Peyer's patch (tissue), 4 donors: ENCODE results near the gene HEXD. TPM values are rescaled to one million over a fixed set of nuclear protein-coding genes. Genes with fewer than 3 reads are reported as not detected.
"Not testable (repeated sequence)": the region's sequence is repeated elsewhere in the genome, so short reads cannot be mapped to it uniquely, and the experiment has no call there.

ENCODE experiments used
- DNase-seq, 3 donors: peaks; one replicate each; pipeline ENCODE4 v3.0.0-alpha.2; 2017 to 2019
- H3K27ac ChIP-seq, 4 donors: fragments of 200-600 bp; sonication (generic); one replicate each; pipeline ENCODE4 v1.5.1; 2016 to 2019
- H3K27me3 ChIP-seq, 2 donors: fragments of 200-600 bp; sonication (generic); one replicate each; pipeline ENCODE4 v1.5.1; 2019
- H3K36me3 ChIP-seq, 3 donors: fragments of 200-600 bp; sonication (generic); one replicate each; pipeline ENCODE4 v1.5.1; 2016 to 2019
- H3K4me1 ChIP-seq, 4 donors: fragments of 200-600 bp; sonication (generic); one replicate each; pipeline ENCODE4 v1.5.1; 2016 to 2019
- H3K4me3 ChIP-seq, 4 donors: fragments of 200-600 bp; sonication (generic); 1 replicate in 3 of 4; 2 replicates in 1 of 4; pipeline ENCODE4 v1.5.1; 2016 to 2019; ENCODE audit warnings: mild to moderate bottlenecking in 1 of 4
- H3K9me3 ChIP-seq, 4 donors: fragments of 200-600 bp; sonication (generic); one replicate each; pipeline ENCODE4 v1.5.1; 2016 to 2019; ENCODE audit warnings: mild to moderate bottlenecking in 1 of 4
- POLR2A ChIP-seq, 2 donors: fragments of 450-650 bp; IDR thresholded peaks; one replicate each; pipeline ENCODE4 v1.5.1; 2017; ENCODE audit warnings: antibody characterized with exemption in 2 of 2, mild to moderate bottlenecking in 2 of 2, moderate library complexity in 2 of 2
- total RNA-seq, 4 donors: library from RNA; depleted of rRNA; stranded (reverse); fragments of >200 nt; gene quantifications; one replicate each; pipeline ENCODE4 v1.1.0, GENCODE V29; 2016
- TF ChIP-seq, protein P1 (sequence below), 6 experiments: fragments of 450-650 bp in 4 of 6; fragments of 200-600 bp in 2 of 6; sonication (generic) in 1 of 6; IDR thresholded peaks; one replicate each; pipeline ENCODE4 v1.5.1; 2017 to 2019; ENCODE audit warnings: antibody characterized with exemption in 6 of 6, mild to moderate bottlenecking in 3 of 6, moderate library complexity in 1 of 6

The HEXD gene
- total RNA-seq, 4 donors from 2014 or later: 42.7 to 128 (median 80.5) TPM

DNA sequence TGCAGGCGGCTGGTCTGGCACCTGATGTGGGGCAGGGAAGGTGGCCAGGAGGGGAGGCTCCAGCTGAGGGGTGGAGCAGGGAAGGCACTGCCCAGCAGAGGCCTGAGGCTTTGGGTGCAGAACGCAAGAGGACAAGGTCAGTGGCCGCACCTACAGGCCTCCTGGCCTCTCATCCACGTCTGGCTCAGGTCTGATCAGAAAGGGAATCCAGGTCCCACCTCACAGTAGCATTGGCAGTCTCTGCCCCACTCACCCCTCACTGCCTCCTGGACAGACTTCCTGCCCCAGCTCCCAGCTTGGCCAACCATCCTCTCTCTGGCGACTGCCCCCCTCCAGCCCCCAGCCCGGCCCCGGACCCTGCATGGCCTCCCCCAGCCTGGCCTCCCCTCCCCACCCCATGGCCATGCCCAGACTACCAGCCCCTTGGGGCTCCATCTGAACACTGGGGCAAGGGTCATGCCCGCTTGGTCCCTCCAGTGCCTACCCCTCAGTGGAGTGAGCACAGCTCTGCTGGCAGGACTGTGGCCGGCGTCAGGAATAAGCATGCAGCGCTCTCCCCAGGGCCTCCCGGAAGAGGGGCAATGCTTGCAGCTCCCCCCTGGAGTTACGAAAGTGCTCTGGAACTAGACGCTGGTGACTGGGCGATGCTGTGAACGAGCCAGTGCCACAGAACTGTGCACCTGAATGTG is 42.0 kb upstream of the HEXD start:
- no peak overlapping the region for H3K27ac ChIP-seq
- H3K4me3 ChIP-seq: no peak overlapping the region
- peaks cover 0 to 10% (median 4%) of the 10 kb centered on the region in 4 donors for H3K4me1 ChIP-seq
- no peaks in the 10 kb centered on the region for H3K9me3 ChIP-seq
- peaks cover 0 to 29% of the 10 kb centered on the region in 2 donors for H3K27me3 ChIP-seq
- no peak for DNase-seq
- TF ChIP-seq, protein P1, sequence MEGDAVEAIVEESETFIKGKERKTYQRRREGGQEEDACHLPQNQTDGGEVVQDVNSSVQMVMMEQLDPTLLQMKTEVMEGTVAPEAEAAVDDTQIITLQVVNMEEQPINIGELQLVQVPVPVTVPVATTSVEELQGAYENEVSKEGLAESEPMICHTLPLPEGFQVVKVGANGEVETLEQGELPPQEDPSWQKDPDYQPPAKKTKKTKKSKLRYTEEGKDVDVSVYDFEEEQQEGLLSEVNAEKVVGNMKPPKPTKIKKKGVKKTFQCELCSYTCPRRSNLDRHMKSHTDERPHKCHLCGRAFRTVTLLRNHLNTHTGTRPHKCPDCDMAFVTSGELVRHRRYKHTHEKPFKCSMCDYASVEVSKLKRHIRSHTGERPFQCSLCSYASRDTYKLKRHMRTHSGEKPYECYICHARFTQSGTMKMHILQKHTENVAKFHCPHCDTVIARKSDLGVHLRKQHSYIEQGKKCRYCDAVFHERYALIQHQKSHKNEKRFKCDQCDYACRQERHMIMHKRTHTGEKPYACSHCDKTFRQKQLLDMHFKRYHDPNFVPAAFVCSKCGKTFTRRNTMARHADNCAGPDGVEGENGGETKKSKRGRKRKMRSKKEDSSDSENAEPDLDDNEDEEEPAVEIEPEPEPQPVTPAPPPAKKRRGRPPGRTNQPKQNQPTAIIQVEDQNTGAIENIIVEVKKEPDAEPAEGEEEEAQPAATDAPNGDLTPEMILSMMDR (IDR thresholded peaks at IDR 0.05): no peak
- TF ChIP-seq POLR2A (IDR thresholded peaks at IDR 0.05): no peak
- no peaks in the 10 kb centered on the region for H3K36me3 ChIP-seq

DNA sequence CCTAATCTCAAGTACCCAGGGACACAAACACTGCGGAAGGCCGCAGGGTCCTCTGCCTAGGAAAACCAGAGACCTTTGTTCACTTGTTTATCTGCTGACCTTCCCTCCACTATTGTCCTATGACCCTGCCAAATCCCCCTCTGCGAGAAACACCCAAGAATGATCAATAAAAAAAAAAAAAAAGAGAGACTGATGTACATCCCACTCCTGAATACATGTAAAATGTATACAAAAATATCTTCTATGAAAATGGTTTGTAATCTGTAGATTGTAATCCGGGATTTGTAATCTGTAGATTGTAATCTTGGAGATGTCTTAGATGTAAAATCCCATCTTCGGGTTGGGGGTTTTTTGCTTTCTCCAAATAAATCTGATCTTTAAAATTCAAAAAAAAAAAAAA is 40.9 kb upstream of the HEXD start:
- H3K4me3 ChIP-seq, H3K9me3 ChIP-seq, H3K27ac ChIP-seq, DNase-seq, H3K4me1 ChIP-seq, H3K36me3 ChIP-seq: not testable (repeated sequence)
- peaks cover 0 to 18% of the 10 kb centered on the region in 2 donors for H3K27me3 ChIP-seq

DNA sequence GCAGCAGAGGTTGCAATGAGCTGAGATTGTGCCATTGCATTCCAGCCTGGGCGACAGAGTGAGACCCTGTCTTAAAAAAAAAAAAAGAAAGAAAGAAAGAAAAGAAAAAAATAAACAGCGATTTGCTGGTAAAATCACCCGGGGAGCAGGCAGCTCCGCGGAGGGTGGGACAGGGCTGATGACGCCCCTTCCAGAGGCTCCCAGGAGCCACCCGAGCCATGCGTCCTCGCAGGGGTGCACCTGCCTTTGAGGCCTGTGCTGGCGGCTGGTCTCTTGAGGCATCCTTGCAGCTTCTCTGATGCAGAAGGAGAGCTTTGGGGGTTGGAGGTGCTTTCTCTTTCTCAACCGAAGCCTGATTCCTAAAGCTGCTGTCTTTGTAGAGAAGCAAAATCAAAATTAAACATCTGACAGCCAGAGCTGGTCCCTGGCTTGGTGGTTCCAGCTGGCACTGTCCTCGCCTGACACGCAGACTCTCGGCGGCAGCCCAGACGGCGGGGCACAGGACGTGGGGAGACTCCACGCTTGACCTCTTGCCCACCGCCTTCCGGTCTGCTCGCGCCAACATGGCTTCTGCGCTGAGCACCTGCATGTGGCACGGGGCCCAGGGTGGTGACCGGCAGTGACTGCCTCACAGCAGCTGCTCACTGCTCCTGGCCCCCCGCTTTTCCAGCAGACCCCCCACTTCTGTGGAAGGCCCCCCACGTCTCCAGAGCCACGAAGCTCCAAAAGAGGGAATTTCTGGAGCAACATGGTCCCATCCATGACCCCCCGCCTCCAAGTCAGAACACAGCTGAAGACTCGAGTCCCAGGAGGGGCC is 40.0 kb upstream of the HEXD start:
- no peaks in the 10 kb centered on the region for H3K9me3 ChIP-seq
- no peak overlapping the region for H3K4me3 ChIP-seq
- no peaks in the 10 kb centered on the region for H3K36me3 ChIP-seq
- H3K27me3 ChIP-seq: peaks cover 0 to 16% of the 10 kb centered on the region in 2 donors
- no peaks in the 10 kb centered on the region for H3K4me1 ChIP-seq
- no peak for DNase-seq
- TF ChIP-seq POLR2A (IDR thresholded peaks at IDR 0.05): no peak
- TF ChIP-seq, protein P1 (IDR thresholded peaks at IDR 0.05): no peak
- no peak overlapping the region for H3K27ac ChIP-seq

DNA sequence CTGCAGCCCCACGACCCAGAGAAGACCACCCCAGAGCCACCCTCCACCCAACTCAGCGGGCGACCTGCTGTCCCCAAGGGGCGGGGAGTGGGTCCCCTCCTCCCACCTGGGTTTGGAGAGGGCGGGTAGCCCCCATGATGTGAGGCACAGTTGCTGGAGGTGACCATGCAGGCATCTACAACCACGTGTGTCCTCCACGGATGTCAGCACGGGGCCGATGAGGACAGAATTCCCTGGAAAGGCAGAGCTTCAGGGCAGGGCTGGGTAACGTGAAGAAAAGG is 39.5 kb upstream of the HEXD start:
- no peak for DNase-seq
- H3K27ac ChIP-seq: no peak overlapping the region
- no peaks in the 10 kb centered on the region for H3K4me1 ChIP-seq
- no peaks in the 10 kb centered on the region for H3K9me3 ChIP-seq
- H3K36me3 ChIP-seq: no peaks in the 10 kb centered on the region
- no peak overlapping the region for H3K4me3 ChIP-seq
- TF ChIP-seq, protein P1 (IDR thresholded peaks at IDR 0.05): no peak
- TF ChIP-seq POLR2A (IDR thresholded peaks at IDR 0.05): no peak
- peaks cover 0 to 16% of the 10 kb centered on the region in 2 donors for H3K27me3 ChIP-seq

DNA sequence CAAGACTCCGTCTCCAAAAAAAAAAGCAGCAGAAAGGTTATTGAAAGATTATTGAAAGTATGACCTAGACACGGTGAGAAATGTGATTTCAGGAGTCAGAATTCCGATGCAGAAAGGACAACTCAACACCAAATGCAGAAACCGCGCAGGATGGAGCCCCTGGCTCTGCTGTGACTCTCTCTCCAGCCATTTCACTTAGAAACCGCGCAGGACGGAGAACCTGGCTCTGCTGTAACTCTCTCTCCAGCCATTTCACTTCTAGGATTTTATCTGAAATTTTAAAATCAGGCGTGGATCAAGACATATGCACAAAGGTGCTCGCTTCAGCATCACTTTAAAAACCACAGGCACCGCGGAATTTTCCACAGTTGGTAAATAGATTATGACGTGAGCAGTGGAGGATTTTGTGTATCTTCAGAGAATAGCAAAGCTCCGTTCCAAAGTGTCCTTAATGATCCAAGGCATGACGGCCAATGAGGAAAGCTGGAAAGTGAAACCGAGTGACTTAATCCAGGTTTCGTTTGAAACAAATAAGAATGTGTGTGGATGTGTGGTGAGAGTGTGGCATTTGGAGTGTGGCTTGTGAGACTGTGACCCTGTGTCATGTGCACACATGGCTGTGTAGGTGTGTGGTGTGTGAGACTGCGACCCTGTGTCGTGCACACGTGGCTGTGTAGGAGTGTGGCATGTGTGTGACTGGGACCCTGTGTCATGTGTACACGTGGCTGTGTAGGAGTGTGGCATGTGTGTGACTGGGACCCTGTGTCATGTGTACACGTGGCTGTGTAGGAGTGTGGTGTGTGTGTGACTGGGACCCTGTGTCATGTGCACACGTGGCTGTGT is 37.1 kb upstream of the HEXD start:
- Histone ChIP-seq H3K27ac (no peak overlapping the region), H3K4me1 (peaks cover 0 to 7% (median 0%) of the 10 kb centered on the region in 4 donors), H3K27me3 (no peaks in the 10 kb centered on the region), H3K4me3 (peak overlapping the region in 1 of 4 donors; percentile 13), H3K36me3 (no peaks in the 10 kb centered on the region), H3K9me3 (no peaks in the 10 kb centered on the region)
- DNase-seq: no peak
- TF ChIP-seq, protein P1 (IDR thresholded peaks at IDR 0.05): no peak
- TF ChIP-seq POLR2A (IDR thresholded peaks at IDR 0.05): no peak

DNA sequence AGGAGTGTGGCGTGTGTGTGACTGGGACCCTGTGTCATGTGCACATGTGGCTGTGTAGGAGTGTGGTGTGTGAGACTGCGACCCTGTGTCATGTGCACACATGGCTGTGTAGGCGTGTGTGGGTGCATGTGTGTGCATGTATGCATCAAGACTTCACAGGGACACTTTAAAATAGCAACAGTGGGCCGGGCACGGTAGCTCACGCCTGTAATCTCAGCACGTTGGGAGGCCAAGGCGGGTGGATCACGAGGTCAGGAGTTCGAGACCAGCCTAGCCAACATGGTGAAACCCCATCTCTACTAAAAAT is 36.5 kb upstream of the HEXD start:
- not testable (repeated sequence) for H3K4me3 ChIP-seq, H3K4me1 ChIP-seq, H3K9me3 ChIP-seq, H3K27ac ChIP-seq, H3K27me3 ChIP-seq, DNase-seq, H3K36me3 ChIP-seq

DNA sequence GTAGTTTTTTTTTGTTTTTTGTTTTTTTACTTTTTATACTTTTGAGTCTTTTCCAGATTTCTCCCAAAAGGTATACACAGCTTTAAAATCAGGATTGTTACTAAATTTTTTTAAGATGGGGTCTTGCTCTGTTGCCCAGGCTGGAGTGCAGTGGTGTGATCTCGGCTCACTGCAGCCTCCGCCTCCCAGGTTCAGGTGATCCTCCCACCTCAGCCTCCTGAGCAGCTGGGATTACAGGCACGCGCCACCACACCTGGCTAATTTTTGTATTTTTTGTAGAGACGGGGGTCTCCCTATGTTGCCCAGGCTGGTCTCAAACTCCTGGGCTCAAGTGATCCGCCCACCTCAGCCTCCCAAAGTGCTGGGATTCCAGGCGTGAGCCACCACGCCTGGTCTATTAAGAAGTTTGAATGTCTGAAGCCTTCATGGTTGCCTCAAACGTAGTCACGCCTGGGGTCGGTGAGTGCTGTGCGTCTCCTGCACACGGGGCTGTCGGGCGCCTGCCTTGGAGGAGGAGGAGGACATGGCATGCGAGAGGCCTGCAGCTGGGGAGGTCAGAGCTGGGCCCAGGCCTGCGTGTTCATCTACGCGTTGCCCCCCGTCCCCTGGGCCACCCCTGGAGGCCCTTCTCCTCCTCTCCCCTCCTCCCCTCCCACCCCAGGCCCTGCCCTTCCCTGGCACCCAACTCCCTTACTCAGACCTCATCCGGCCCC is 35.8 kb upstream of the HEXD start:
- not testable (repeated sequence) for H3K27me3 ChIP-seq, H3K9me3 ChIP-seq, H3K4me3 ChIP-seq, H3K36me3 ChIP-seq, DNase-seq, H3K27ac ChIP-seq
- H3K4me1 ChIP-seq: peaks cover 0 to 13% (median 0%) of the 10 kb centered on the region in 4 donors
